Activated B cell treated with CpG ODN at 0.5 μM for 24 hours (primary cell): Measurements from ENCODE around the gene ABHD14A. TPM values are rescaled to one million over a fixed set of nuclear protein-coding genes. Genes with fewer than 3 reads are reported as not detected.

Source experiments
- ATAC-seq: fragments of 200-7000 bp; cut with Tn5 transposase; one replicate; pipeline ENCODE4 v1.10.0; 2021; ENCODE audit warnings: low read depth, mild to moderate bottlenecking, moderate library complexity
- CTCF ChIA-PET: fragments of 350-600 bp; sonication (Branson Sonifier 250); formaldehyde crosslinking; loops from one replicate; lab custom pipeline; 2021; ENCODE audit warnings: antibody characterized with exemption; lab: Charles Lee
- POLR2A ChIA-PET: fragments of 350-600 bp; sonication (Branson Sonifier 250); formaldehyde crosslinking; loops from one replicate; lab custom pipeline; 2021; ENCODE audit warnings: antibody characterized with exemption; lab: Charles Lee
- DNase-seq: peaks from one replicate; pipeline ENCODE4 v3.0.0; 2022
- H3K27ac Mint-ChIP-seq: one replicate; pipeline ENCODE4 v1.8.0; 2020; ENCODE audit warnings: mixed read lengths
- H3K27me3 Mint-ChIP-seq: one replicate; pipeline ENCODE4 v1.8.0; 2021; ENCODE audit warnings: mixed read lengths
- H3K36me3 Mint-ChIP-seq: one replicate; pipeline ENCODE4 v1.8.0; 2021; ENCODE audit warnings: low read depth, mixed read lengths
- H3K4me1 Mint-ChIP-seq: one replicate; pipeline ENCODE4 v1.8.0; 2021; ENCODE audit warnings: mixed read lengths
- H3K4me3 Mint-ChIP-seq: one replicate; pipeline ENCODE4 v1.8.0; 2020; ENCODE audit warnings: mild to moderate bottlenecking, mixed read lengths
- H3K9me3 Mint-ChIP-seq: one replicate; pipeline ENCODE4 v1.8.0; 2020; ENCODE audit warnings: mixed read lengths
- intact Hi-C: fragments of 100-400 bp; cut with micrococcal nuclease; formaldehyde crosslinking; loops from one replicate; pipeline ENCODE4 v1.15.1; 2024
- total RNA-seq: library from RNA; stranded (reverse); gene quantifications from 2 replicates; pipeline ENCODE4 v1.2.3, GENCODE V29; 2022
- TF ChIP-seq, protein P1 (sequence below): fragments of 200-600 bp; IDR thresholded peaks from one replicate; pipeline ENCODE4 v1.8.0; 2022; ENCODE audit warnings: antibody characterized with exemption, mild to moderate bottlenecking

Gene ABHD14A
- total RNA-seq, 1 donor from 2014 or later = 5.1 TPM

DNA sequence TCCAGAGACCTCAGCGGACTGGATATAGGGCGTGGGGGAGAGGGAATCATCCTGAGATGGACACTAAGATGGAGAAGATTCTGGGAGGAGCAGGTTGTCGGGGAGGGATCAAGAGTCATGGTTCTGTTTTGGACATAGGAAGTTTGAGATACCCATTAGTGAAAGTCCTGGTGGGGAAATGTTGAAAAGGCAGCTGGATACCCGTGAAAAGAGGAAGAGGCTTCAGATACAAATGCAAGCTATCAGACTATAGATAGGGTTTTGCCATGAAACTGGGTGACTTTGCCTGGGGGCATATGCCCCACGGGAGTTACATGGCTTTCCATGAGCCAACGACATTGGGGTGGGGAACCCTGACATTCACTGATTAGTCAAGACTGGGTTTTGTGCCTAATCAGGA, 20.8 kb upstream of the ABHD14A start:
- ATAC-seq = no peak
- no peak for DNase-seq
- TF ChIP-seq, protein P1, sequence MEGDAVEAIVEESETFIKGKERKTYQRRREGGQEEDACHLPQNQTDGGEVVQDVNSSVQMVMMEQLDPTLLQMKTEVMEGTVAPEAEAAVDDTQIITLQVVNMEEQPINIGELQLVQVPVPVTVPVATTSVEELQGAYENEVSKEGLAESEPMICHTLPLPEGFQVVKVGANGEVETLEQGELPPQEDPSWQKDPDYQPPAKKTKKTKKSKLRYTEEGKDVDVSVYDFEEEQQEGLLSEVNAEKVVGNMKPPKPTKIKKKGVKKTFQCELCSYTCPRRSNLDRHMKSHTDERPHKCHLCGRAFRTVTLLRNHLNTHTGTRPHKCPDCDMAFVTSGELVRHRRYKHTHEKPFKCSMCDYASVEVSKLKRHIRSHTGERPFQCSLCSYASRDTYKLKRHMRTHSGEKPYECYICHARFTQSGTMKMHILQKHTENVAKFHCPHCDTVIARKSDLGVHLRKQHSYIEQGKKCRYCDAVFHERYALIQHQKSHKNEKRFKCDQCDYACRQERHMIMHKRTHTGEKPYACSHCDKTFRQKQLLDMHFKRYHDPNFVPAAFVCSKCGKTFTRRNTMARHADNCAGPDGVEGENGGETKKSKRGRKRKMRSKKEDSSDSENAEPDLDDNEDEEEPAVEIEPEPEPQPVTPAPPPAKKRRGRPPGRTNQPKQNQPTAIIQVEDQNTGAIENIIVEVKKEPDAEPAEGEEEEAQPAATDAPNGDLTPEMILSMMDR = no peak
- intact Hi-C loops = no loop called here
- CTCF ChIA-PET = interaction anchor here (0.9 kb wide), 1 partner anchor 20 kb away, joined by 4 read pairs; the partner anchor contains the start of gene ABHD14B
- Mint-ChIP-seq H3K4me1 (peaks cover 2% of the 10 kb centered on the region), H3K4me3 (no peak overlapping the region), H3K27me3 (peaks cover 19% of the 10 kb centered on the region), H3K9me3 (no peaks in the 10 kb centered on the region), H3K36me3 (no peaks in the 10 kb centered on the region), H3K27ac (no peak overlapping the region)
- POLR2A ChIA-PET = interaction anchor here (0.7 to 0.9 kb wide), 2 partner anchors 29 to 1615 kb away, joined by 3 to 5 read pairs; no protein-coding TSS in a partner anchor

DNA sequence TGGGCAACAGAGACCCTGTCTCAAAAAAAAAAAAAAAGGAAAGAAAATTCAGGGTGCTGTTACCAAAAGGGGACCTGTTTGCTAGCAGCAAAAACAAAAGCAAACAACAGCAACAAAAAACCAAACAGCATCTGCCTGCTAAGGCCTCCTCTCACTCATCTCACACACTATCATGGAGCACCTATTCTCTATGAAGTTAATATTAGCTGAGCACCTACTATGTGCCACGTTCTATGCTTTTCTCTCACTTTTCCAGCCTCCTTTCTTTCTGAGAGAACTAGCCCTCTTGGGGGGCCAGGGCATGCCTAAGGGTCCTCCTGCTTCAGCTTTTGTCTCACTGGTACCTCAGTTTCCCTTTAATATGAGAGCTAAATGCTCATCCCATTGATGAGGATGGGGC, 20.2 kb upstream of the ABHD14A start:
- Mint-ChIP-seq H3K4me3 (no peak overlapping the region), H3K27ac (no peak overlapping the region), H3K36me3 (no peaks in the 10 kb centered on the region), H3K27me3 (peaks cover 19% of the 10 kb centered on the region), H3K4me1 (peaks cover 2% of the 10 kb centered on the region), H3K9me3 (no peaks in the 10 kb centered on the region)
- intact Hi-C loops = no loop called here
- no peak for DNase-seq
- POLR2A ChIA-PET = interaction anchor here (0.7 to 0.9 kb wide), 2 partner anchors 28 to 1616 kb away, joined by 3 to 5 read pairs; no protein-coding TSS in a partner anchor
- CTCF ChIA-PET = interaction anchor here (0.9 kb wide), 1 partner anchor 19 kb away, joined by 4 read pairs; the partner anchor contains the start of gene ABHD14B
- ATAC-seq = no peak
- TF ChIP-seq, protein P1 = no peak

DNA sequence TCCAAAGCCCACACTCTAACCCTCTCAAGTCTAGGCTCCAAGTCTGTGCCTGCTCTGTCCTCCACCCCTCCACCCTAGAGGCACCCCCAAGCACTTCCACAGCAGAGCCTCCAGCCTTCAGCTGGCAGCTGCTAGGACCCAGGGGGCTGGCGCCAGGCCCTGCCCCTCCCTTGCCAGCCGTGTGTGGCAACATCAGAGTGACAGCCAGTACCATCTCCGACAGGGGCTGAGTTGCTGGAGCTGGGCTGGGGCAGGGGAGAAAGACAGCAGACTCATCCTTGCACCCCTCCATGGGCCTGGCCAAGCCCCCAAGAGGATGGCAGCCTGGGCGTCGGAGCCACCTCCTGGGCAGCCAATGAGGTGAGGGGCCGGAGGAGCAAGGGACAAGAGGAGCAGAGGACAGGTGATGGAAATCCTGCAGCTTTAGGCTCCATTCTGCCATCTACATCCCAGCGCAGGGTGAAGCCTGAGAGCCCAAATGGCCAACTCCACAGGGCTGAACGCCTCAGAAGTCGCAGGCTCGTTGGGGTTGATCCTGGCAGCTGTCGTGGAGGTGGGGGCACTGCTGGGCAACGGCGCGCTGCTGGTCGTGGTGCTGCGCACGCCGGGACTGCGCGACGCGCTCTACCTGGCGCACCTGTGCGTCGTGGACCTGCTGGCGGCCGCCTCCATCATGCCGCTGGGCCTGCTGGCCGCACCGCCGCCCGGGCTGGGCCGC, 19.5 kb upstream of the ABHD14A start, which contains the start of gene GPR62:
GPR62 (plus strand) TSS at position 207 of the 718 bp plus-strand sequence; CDS start at position 479, 272 bp downstream.
- Mint-ChIP-seq H3K27ac (no peak within 1 kb of the TSS), H3K4me1 (peaks cover 2% of the 10 kb centered on the region), H3K9me3 (no peaks in the 10 kb centered on the region), H3K4me3 (peak within 1 kb of the TSS; percentile 24), H3K36me3 (no peaks in the 10 kb centered on the region), H3K27me3 (peaks cover 19% of the 10 kb centered on the region)
- ChIA-PET POLR2A (no interaction called here), CTCF (no interaction called here)
- ATAC-seq = no peak
- no peak for DNase-seq
- intact Hi-C loops = no loop called here
- TF ChIP-seq, protein P1 = no peak

DNA sequence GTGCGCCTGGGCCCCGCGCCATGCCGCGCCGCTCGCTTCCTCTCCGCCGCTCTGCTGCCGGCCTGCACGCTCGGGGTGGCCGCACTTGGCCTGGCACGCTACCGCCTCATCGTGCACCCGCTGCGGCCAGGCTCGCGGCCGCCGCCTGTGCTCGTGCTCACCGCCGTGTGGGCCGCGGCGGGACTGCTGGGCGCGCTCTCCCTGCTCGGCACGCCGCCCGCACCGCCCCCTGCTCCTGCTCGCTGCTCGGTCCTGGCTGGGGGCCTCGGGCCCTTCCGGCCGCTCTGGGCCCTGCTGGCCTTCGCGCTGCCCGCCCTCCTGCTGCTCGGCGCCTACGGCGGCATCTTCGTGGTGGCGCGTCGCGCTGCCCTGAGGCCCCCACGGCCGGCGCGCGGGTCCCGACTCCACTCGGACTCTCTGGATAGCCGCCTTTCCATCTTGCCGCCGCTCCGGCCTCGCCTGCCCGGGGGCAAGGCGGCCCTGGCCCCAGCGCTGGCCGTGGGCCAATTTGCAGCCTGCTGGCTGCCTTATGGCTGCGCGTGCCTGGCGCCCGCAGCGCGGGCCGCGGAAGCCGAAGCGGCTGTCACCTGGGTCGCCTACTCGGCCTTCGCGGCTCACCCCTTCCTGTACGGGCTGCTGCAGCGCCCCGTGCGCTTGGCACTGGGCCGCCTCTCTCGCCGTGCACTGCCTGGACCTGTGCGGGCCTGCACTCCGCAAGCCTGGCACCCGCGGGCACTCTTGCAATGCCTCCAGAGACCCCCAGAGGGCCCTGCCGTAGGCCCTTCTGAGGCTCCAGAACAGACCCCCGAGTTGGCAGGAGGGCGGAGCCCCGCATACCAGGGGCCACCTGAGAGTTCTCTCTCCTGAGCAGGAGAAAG, 18.7 kb upstream of the ABHD14A start:
- DNase-seq = peak; percentile 47
- ATAC-seq = peak; percentile 83
- Mint-ChIP-seq H3K36me3 (no peaks in the 10 kb centered on the region), H3K4me3 (peak overlapping the region; percentile 24), H3K27me3 (peaks cover 19% of the 10 kb centered on the region), H3K27ac (no peak overlapping the region), H3K9me3 (no peaks in the 10 kb centered on the region), H3K4me1 (peaks cover 2% of the 10 kb centered on the region)
- POLR2A ChIA-PET = no interaction called here
- CTCF ChIA-PET = interaction anchor here (1.3 kb wide), 1 partner anchor 11 kb away, joined by 3 read pairs; no protein-coding TSS in a partner anchor
- intact Hi-C loops = loop anchor here (1.0 kb wide), 2 partner anchors 11 to 14 kb away; partner anchors contain the start of genes PARP3 and PCBP4
- TF ChIP-seq, protein P1 = no peak
